RCC 7860 (cell line): ENCODE results near the gene IDUA.
"Not testable (repeated sequence)": the region's sequence is repeated elsewhere in the genome, so short reads cannot be mapped to it uniquely, and the experiment has no call there.

Source experiments
- DNase-seq: peaks from one replicate; pipeline ENCODE4 v3.0.0-alpha.2; 2015; ENCODE audit warnings: low spot score
- FAIRE-seq: peaks from 2 replicates; lab custom pipeline; 2012; peaks lifted over from hg19 to GRCh38; lab: Jason Lieb, UNC

The IDUA gene

GRCh38 chr4:1043162-1043561, 56.3 kb downstream of the IDUA start:
- DNase-seq (no peak), FAIRE-seq (no peak)

- DNase-seq: peak; percentile 99
Measured at GRCh38 chr4:1043651-1044468, 57.0 kb downstream of the IDUA start.

GRCh38 chr4:1044469-1045192, 57.8 kb downstream of the IDUA start:
- FAIRE-seq: no peak
- no peak for DNase-seq

More at GRCh38 chr4:1043651-1044468, 57.0 kb downstream of the IDUA start:
- peak; percentile 97 for FAIRE-seq

- DNase-seq (no peak), FAIRE-seq (no peak)
Measured at GRCh38 chr4:1045193-1045594, 58.4 kb downstream of the IDUA start.

- FAIRE-seq (no peak), DNase-seq (no peak)
Measured at GRCh38 chr4:1045595-1046201, 58.9 kb downstream of the IDUA start.

- DNase-seq (peak; percentile 22), FAIRE-seq (peak; percentile 48)
Measured at GRCh38 chr4:1046581-1047011, 59.8 kb downstream of the IDUA start.

GRCh38 chr4:1047106-1047975, 60.5 kb downstream of the IDUA start:
- no peak for DNase-seq
- no peak for FAIRE-seq

- FAIRE-seq (no peak), DNase-seq (no peak)
Measured at GRCh38 chr4:1047976-1048772, 61.3 kb downstream of the IDUA start.

GRCh38 chr4:1048773-1049590, 62.1 kb downstream of the IDUA start:
- FAIRE-seq (no peak), DNase-seq (no peak)

- FAIRE-seq: no peak
- no peak for DNase-seq
Measured at GRCh38 chr4:1049591-1049905, 62.7 kb downstream of the IDUA start.

GRCh38 chr4:1050486-1051213, 63.8 kb downstream of the IDUA start:
- DNase-seq (no peak), FAIRE-seq (no peak)

GRCh38 chr4:1051472-1051871, 64.6 kb downstream of the IDUA start:
- DNase-seq (no peak), FAIRE-seq (no peak)

- DNase-seq: no peak
- no peak for FAIRE-seq
Measured at GRCh38 chr4:1052231-1052671, 65.4 kb downstream of the IDUA start.

GRCh38 chr4:1053080-1053661, 66.3 kb downstream of the IDUA start:
- DNase-seq (no peak), FAIRE-seq (no peak)

- not testable (repeated sequence) for DNase-seq, FAIRE-seq
Measured at GRCh38 chr4:1053891-1054290, 67.0 kb downstream of the IDUA start.
